Stimulated activated CD4-positive, alpha-beta T cell treated with anti-CD3 and anti-CD28 coated beads, Interleukin-4, amount 100 ng/mL, for 1 hour (primary cell): Measurements from ENCODE around the gene PDIA3.
"Not testable (repeated sequence)": the region's sequence is repeated elsewhere in the genome, so short reads cannot be mapped to it uniquely, and the experiment has no call there.

Experiments
- DNase-seq: peaks from one replicate; pipeline ENCODE4 v3.0.0-alpha.2; 2020

The PDIA3 gene

DNA sequence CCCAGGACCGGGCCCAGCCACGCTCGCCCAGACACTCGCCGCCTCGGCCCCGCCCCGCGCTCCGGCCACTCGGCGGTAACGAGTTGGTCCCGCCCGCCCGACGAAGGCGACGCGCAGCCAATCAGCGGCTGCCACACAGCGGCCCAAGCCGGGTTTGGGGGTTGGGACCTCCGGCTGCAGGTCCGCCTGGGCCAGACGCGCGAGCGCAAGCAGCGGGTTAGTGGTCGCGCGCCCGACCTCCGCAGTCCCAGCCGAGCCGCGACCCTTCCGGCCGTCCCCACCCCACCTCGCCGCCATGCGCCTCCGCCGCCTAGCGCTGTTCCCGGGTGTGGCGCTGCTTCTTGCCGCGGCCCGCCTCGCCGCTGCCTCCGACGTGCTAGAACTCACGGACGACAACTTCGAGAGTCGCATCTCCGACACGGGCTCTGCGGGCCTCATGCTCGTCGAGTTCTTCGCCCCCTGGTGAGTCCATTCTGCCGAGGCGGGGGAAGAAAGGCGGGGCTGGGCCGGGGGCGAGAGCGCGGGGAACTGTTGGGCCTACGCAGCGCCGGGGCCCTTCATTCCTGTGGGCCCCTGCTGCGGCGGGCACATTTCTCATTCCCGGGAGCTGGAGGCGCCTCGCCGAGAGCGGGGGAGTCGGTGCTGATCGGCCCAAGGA lies at the start of gene PDIA3:
PDIA3 (plus strand) TSS at position 194 of the 658 bp plus-strand sequence; CDS start at position 296, 102 bp downstream.
- peak; percentile 86 for DNase-seq

DNA sequence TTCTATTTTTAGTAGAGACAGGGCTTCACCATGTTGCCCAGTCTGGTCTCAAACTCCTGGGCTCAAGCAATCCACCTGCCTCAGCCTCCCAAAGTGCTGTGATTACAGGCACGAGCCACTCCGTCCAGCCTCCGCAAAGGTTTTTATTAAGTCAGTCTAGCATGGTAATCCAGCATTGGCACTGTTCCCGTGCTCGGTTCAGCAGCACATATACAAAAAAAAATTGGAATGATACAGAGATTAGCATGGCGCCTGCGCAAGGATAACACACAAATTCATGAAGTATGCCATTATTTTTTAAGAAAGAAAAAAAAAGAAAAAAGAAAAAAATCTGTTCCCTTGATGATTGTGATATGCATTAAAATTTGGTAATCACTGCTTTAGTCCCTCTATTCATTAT lies 44.1 kb upstream of the PDIA3 start:
- DNase-seq = no peak

DNA sequence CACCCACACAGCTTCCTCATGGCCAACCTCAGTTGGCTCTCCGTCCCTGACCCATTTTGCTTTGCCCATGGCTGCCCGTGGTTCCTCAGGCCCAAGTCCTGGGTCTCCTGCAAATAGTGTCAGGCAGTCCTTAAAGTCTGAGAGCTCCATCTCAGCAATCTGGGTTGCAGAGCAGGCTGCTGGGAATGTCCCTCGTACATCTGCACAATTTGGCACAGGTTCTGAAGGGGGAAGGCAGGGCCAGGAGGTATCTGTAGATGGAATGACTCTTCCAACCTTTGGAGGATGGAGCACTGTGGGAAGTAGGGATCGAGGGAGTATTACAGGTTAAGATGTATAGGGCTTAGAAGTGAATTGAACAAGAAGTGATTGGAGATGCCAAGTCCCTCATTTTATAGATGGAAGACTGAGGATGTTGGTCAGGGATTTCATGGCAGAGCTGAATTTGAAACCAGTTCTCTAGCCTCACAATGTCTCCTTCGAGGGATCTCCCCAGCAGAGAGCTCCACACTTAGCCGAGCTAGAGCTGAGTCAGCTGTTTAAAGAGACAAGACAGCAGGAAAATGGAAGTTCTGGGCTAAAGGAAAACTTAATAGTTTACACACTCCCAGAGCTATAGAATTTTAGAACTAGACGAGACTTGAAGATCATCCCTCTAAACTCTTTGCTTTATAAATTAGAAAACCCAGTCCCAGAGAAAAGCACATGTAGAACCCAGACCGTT lies 43.4 kb upstream of the PDIA3 start:
- DNase-seq = no peak

DNA sequence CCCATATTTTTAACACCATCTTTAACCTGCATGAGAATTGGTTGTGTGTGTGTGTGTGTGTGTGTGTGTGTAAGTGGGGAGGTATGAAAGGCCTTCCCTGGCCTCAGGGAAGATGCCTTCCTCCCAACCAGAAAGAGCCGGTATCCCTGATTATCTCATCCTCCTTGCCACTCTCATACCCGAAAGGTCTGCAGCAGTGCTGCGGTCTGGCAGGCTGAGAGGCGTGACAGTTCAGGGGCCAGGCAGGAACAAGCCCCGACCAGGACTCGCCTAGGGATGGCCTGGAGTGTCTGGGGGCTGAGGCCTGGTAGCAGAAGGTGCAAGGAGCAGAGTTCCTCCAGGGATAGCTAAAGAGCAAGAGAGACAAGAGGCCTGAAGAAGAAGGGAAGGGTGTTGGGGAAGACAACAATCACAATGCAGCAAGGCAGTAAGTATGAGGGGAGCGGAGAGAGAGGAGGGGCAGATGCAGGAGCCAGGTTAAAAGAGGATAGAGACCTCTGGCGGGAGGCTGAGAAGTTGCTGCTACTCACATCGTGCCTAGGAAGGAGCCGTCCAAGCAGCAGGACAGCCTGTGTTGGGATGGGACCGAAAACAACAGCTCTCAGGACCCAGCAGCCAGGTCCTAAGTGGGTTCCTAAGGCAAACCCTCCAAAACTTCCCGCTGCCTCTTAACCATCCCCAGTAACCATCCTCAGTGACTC lies 35.7 kb upstream of the PDIA3 start:
- not testable (repeated sequence) for DNase-seq

DNA sequence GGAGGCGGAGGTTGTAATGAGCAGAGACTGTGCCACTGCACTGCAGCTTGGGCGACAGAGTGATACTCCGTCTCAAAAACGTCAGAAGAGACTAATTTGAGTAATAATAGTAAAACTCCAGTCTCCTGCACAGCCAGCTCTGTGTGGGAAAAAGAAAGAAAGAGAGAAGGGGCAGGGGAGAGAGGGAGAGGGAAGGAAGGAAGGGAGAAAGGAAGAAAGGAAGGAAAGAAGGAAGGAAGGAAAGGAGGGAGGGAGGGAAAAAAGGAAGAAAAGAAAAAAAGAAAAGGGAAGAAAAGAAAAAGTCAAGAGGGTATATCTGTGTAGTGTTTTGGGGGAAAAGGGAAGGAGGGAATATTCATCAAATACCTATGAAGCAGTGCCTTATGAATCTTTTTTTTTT lies 23.1 kb upstream of the PDIA3 start:
- DNase-seq = no peak

DNA sequence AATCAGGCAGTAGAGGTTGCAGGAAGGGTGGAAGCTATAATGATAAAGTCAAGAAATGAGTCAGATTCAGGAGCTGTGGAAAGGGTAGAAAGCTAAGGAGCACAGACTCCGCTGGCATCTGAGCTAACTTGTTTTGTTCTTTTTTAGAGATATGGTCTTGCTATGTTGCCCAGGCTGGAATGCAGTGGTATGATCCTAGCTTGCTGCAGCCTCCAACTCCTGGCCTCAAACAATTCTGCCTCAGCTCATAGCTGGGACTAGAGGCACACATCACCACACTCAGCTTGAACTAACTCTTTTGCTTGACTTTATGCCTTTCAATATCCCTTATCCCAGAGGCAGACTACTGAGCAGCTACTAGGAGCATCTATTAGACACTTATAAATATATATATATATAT lies 19.9 kb upstream of the PDIA3 start:
- not testable (repeated sequence) for DNase-seq

DNA sequence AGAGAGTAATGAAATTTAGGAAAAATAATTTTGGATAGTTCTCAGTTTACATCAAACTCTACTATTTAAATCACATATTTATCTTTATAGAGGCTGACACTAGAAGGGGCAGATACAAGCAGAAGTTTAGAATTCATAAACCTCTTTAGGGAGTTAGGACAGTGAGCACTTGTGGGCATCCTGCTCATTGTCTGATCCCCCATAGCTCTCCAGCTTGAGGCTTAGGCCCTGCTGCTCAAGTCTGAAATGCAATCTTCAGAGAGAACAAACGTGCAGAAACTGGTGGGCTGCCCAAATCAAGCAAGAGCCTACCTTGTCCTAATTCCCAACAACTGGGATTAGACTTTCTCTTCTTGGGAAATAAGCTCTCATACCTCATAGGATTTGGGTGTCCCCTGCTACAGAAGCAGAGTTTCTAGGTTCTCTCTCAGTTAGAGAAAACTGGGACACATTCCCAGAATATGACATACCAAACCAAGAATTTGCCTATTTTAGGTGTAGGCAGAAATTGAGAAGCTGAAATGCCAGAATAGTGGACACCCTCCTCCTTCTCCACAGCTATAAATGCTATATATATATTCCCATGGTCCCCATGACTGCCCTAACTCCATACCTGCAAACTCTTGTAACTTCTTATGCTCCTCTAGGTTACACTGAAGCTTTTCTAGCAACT lies 18.0 kb upstream of the PDIA3 start:
- DNase-seq = not testable (repeated sequence)

DNA sequence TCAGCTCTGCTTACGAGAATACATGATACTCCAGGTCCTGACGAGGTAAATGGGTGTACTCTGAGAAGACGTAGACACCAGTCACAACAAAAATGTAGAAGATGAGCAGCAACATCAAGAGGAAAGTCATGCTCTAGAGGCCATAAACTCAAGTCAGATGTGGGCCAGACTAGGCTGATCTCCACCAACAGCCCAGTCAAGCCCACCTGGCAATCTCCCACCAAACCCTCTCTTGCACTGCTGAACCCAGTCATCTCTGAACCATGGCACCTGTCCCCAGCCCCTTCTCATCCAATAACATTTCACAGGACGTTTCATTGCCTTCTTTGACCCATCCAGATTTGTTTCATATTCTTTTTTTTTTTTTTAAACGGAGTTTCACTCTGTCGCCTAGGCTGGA lies 10.8 kb upstream of the PDIA3 start:
- DNase-seq = no peak

DNA sequence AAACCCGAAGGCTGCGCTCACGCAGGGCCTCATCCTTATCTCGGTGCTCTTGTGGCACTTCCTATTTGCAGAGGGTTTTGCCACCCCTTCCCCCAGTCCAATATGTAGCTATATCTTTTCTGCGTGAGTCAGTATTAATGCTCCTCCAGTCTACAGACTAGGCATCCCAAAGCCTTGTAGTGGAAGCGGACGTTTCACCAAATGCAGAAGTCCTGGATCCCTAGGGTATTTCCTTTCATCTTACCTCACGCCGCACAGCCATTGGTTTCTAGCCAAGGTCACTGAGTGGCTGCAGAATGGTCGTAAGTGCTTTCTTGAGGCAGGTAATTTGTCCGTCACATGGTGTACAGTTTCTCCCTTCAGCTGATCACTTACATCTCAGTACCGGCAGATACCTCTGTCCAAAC lies 668 bp downstream of the PDIA3 start:
- not testable (repeated sequence) for DNase-seq

DNA sequence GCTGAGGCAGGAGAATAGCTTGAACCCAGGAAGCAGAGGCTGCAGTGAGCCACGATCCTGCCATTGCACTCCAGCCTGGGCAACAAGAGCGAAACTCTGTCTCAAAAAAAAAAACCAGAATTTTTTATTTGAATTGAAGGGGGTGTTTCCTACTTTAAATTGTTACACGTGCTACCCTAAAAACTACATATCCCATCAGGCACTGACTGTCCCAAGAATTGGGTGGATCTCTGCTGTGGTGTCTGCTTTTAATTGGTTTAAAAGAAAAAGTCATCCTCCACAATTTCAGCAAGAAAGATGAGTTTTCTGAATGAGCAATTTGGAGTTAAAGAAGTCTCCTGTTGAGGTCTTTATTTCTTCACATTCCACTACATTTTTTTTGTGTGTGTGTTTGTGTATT lies 2.1 kb downstream of the PDIA3 start:
- no peak for DNase-seq

DNA sequence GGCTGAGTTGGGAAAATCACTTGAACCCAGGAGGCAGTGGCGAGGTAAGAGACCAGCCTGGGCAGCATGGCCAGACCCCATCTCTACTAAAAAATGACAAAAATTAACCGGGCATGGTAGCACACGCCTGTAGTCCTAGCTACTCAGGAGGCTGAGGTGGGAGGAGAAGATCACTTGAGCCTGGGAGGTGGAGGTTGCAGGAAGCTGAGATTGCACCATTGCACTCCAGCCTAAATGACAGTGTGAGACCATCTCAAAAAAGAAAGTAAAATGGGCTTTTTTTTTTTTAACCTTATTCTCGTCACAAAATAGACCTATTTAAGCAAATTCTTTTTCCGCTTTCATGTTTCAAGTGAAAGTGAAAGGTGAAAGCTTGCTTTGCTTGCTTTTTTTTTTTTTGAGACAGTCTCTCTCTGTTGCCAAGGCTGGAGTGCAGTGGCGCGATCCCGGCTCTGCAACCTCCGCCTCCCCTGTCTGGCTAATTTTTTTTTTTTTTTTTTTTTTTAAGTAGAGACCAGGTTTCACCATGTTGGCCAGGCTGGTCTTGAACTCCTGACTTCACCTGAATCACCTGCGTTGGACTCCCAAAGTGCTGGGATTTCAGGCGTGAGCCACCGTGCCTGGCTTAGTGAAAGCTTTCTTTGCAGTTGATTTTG lies 3.6 kb downstream of the PDIA3 start:
- peak; percentile 33 for DNase-seq

DNA sequence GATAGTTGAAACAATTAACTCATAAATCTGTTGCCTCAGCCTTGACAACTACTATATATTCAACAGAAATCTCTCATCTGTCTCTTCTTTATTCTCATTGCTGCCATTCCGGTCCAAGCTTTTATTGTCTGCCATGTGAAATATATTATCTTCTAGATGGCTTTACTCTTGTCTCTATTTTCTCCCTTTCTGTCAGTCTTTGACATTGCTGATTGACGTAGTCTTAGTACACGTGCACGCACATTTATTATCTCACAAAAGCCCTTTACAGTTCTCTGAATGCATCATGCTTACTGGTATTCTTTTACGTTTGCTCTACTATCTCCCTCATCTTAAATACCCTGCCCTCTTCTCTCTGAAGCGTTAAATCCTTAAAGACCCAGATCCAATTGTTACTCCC lies 5.6 kb downstream of the PDIA3 start:
- no peak for DNase-seq

DNA sequence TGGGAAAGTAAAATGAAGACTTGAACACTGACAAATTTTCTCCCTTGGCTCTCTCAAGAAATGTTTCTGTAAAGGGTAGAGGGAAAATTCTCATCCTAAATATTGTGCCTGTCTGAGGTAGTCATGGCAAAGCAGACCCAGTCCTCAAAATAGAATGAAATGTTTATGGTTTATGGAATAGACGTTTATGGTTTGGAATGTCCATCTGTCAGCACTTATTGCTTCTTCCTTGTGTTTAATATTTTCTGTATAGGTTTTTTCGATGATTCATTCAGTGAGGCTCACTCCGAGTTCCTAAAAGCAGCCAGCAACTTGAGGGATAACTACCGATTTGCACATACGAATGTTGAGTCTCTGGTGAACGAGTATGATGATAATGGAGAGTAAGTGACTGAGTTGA lies 16.6 kb downstream of the PDIA3 start:
- DNase-seq = no peak

DNA sequence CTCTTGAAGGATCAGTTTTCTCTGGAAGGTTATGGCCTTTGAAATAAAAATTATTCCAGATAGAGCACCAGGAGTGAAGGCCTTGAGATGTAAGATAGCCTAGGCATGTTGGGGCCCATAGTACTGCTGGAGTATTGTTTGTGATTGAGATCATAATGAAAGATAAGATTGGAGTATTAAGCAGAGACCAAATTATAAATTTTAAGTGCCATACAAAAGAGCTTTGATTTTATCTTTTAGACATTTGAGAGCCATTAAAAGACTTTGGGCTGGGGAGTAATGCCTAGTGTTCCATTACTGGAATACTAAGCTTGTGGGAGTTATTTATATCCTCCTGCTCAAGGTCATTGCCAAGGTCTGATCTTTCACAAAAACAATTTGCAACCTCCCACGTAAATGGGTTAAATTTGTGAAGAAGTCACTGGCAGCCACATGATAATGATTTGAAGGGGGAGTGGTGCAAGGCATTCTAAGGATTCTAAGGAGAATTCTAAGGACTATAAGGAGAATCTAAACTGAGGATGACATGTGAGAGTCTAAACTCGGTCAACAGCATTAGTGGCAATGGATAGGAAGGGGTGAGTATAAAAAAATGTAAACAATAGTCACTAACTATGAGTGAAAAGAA lies 17.7 kb downstream of the PDIA3 start:
- no peak for DNase-seq

DNA sequence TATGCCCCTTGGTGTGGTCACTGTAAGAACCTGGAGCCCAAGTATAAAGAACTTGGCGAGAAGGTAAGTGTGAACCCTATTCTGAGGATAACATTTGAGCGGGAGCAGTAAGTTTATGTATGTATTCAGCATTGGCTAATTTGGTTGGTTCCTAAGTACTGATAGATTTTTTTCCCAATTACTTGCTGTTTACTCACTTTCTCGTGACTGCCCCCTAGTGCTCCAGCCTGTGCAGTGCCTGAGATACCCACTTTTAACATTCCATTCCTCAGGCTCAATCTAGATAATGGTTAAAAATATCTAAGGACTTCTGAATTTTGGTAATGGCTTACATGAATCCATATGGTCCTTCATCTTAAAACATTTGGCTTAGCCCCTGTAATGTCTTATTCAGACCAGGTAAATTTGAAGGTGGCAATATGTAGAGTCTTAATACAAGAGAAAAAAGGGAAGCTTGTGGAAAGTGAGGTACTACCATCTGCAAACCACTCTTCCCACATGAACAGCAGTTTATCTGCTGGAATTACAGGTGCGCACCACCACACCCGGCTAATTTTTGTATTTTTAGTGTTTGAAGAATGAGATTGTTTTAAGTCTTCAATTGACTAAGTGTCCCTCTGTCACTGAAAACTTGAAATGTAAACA lies 23.5 kb downstream of the PDIA3 start:
- peak; percentile 65 for DNase-seq

DNA sequence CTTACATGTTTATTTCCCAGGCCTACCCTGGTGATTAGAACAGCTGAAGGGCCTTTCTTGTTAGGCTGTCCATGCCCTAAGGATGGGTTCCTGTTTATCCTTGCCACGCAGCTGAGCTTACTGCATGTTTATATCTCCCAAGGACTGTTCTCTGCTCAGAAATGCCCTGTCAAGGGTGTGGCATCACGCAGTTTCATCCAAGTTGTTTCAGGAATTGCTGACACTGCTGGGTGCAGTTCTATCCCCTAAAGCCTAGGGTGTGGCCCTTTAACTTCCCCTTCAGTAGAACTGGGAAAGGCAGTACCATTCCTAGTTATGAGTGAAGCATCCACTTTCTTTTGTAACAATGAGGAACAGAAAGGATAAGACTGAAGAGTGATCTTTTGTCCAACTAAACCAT lies 25.6 kb downstream of the PDIA3 start:
- DNase-seq = no peak

DNA sequence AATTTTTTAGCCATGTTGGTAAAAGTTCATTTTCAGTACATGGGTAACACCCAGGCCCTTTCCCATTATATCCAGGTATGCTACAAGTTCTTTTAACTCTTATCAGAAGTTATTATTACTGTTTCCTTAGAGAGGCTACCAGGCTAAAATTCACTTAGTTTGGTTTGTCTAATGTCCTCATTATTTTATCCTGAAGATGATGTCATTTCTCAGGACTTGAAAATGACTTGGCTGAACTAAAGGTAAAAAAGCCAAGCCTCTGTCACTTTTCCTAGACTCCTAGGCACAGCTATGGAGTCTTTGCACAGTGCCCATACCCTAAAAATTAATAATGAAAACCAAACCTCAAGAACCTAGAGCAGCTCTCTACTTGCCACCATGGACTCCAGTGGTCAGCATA lies 26.4 kb downstream of the PDIA3 start:
- DNase-seq = no peak

DNA sequence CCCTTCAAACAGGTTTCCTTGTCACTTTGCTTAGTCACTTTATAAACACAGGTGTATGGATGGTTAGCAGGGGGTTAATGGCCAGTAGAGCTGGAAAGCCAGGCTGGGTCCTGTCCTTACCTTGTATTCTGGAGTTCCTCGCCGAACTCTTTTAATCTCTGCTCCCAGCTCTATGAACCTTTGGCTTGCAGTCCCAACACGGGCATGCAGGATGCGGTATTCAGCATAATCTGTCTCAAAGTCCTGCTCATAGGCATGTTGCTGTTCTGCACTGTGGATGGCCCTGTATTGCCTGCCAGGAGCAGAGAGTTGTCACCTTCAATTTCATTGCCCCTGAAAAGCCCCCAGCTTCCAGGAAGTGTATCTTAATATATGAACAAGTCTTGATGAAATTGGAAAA lies 27.8 kb downstream of the PDIA3 start:
- DNase-seq = no peak

DNA sequence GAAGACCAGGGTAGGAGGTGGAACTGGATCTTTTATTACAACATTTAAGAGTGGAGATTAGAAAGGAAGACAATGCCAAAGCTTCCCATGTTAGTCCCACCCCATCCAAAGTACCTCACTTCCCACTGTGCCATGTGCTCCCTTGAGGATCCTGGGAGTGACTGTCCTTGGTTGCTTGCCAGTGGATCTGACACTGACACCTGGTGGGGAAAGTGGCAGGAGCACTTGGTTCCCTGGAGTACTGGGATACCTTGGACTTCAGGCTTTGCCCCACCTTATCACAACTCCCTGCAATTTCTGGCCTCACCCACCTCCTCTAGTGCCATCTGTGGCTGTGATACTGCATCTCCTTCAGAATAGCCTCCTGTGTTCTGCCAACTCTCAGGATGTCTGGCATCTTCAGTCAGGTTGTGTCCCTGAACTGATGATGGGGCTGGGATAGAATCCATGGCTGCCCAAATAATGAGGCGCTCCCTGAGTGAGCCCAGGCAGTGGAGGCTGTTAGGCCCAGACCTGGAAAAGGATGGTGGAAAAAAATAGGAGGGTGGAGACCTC lies 29.2 kb downstream of the PDIA3 start:
- DNase-seq = no peak

DNA sequence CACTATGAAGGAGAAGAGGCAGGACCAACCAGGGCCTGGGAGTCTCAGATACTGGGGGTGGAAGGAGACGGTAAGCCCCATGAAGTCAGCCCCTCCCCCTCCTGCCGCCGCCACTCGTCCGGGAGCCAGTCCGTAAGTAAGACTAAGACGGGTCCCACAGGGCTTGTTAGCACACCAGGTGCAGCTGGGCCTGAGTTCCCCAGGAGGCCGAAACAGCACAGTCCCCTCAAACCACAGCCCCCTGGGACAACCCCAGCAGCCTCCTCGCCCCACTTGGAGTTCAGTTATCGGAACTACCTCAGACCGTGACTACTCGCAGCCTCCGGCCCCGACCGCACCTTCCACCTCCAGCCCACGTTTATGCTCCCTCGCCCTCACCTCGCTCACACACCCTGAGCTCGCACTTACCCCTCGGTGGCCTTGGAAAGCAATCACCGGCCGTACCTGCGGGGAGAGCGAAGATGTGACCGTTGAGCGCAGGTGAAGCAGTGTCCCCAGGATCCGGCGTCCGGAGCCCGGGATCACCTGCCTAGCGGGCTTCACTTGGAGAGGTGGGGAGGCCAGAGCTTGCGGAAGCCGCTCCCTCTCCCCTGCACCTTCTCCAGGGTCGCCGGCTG lies 30.0 kb downstream of the PDIA3 start:
- DNase-seq = peak; percentile 25

DNA sequence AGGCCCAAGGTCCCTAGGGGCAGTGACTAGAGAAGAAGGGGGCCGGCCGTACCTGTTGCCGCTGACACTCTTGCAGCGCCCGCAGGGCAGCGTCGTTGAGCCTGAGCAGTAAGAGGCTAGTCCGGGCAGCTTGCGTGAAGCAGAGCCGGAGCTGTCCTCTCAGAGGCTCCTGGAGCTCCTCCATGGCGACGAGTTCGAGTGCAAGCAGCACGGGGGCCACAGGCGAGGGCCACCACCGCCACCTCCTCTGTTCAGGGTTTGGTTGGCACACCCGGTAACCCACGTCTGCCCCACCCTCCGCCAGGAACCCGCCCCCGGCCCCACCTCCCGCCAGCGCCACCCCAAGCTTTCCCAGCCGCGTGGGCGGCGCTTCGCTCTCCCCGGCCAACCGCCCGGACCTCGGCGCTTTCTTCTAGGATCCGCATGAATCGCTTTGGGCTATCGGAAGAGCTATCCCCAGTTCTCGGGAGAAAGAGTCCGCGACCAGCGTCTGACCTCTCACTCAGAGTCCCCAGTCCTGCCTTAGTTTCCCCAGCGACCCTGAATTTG lies 30.6 kb downstream of the PDIA3 start, which contains the start of gene ELL3:
ELL3 (minus strand) TSS at position 249 of the 549 bp plus-strand sequence; CDS start at position 184, 65 bp downstream.
- DNase-seq = peak; percentile 76
